GM12878 (cell line): ENCODE measurements around the gene MAL. TPM values are rescaled to one million over a fixed set of nuclear protein-coding genes. Genes with fewer than 3 reads are reported as not detected.

Experiments used
- ATAC-seq: fragments of 200-7000 bp; cut with Tn5 transposase; 3 replicates; pipeline ENCODE4 v1.9.1; 2020; ENCODE audit warnings: mild to moderate bottlenecking, moderate library complexity
- BruUV-seq: library from RNA; stranded (reverse); fragments of 400-500 nt; replicated peaks from 2 replicates; lab custom pipeline; 2021; lab: Mats Ljungman, UMichigan
- CTCF ChIA-PET: fragments of 300-600 bp; sonication (Branson Sonifier 250); formaldehyde crosslinking; extraction: SDS; loops from one replicate; lab custom pipeline; 2021; ENCODE audit warnings: inconsistent platforms; lab: Yijun Ruan, JAX
- POLR2A ChIA-PET: fragments of 350-600 bp; formaldehyde crosslinking; extraction: SDS; loops from one replicate; lab custom pipeline; 2021; ENCODE audit warnings: inconsistent platforms; lab: Charles Lee
- RAD21 ChIA-PET: fragments of 300-600 bp; sonication (Branson Sonifier 250); formaldehyde crosslinking; loops from one replicate; lab custom pipeline; 2023; ENCODE audit warnings: antibody characterized with exemption; ENCODE audit not compliant: unreplicated experiment; lab: Charles Lee
- SMC1A ChIA-PET: fragments of 300-600 bp; sonication (Branson Sonifier 250); formaldehyde crosslinking; loops from one replicate; lab custom pipeline; 2023; ENCODE audit not compliant: unreplicated experiment, uncharacterized antibody; lab: Charles Lee
- DNase-seq: peaks from one replicate; pipeline ENCODE4 v3.0.0-alpha.2; 2011; ENCODE audit warnings: low read depth, low spot score
- FAIRE-seq: peaks from 3 replicates; lab custom pipeline; 2011; peaks lifted over from hg19 to GRCh38; lab: Jason Lieb, UNC
- H2AFZ ChIP-seq: 2 replicates; pipeline ENCODE4 v1.6.0; 2011; ENCODE audit warnings: low read depth, low read length, control low read depth; ENCODE audit not compliant: control insufficient read depth
- H3K27ac ChIP-seq: 2 replicates; pipeline ENCODE4 v1.5.1; 2011; ENCODE audit warnings: control low read depth; ENCODE audit not compliant: control insufficient read depth, insufficient read depth
- H3K27me3 ChIP-seq, 2 experiments: replicated peaks in 1 of 2; 2 replicates each; pipeline versions ENCODE4 v1.6.0 to v1.6.1; 2011; ENCODE audit warnings: low read length in 1 of 2; ENCODE audit not compliant: control insufficient read depth in 2 of 2, insufficient read depth in 2 of 2
- H3K36me3 ChIP-seq, 2 experiments: 2 replicates each; pipeline ENCODE4 v1.5.1; 2011; ENCODE audit warnings: low read length in 1 of 2; ENCODE audit not compliant: control insufficient read depth in 2 of 2, insufficient read depth in 2 of 2
- H3K4me1 ChIP-seq: 2 replicates; pipeline ENCODE4 v1.6.1; 2011; ENCODE audit warnings: mild to moderate bottlenecking, low read length, moderate library complexity, mixed read lengths; ENCODE audit not compliant: control insufficient read depth, insufficient read depth
- H3K4me2 ChIP-seq: 2 replicates; pipeline ENCODE4 v1.6.0; 2011; ENCODE audit warnings: control low read depth; ENCODE audit not compliant: control insufficient read depth, insufficient read depth
- H3K4me3 ChIP-seq: fragments of 200-600 bp; sonication (generic); 2 replicates; pipeline ENCODE4 v1.5.1; 2016
- H3K79me2 ChIP-seq: 2 replicates; pipeline ENCODE4 v1.6.0; 2011; ENCODE audit warnings: low read length; ENCODE audit not compliant: control insufficient read depth, insufficient read depth
- H3K9ac ChIP-seq: 2 replicates; pipeline ENCODE4 v1.8.0; 2011; ENCODE audit warnings: low read length, control low read depth, mixed read lengths; ENCODE audit not compliant: control insufficient read depth, insufficient read depth
- H3K9me3 ChIP-seq: replicated peaks from 3 replicates; pipeline ENCODE4 v1.5.1; 2011; ENCODE audit warnings: mild to moderate bottlenecking, low read length; ENCODE audit not compliant: control insufficient read depth, insufficient read depth
- H4K20me1 ChIP-seq: 2 replicates; pipeline ENCODE4 v1.6.0; 2011; ENCODE audit not compliant: control insufficient read depth, insufficient read depth
- BMI1 ChIP-seq: fragments of 450-650 bp; IDR thresholded peaks from 2 replicates; pipeline ENCODE4 v1.6.1; 2016; ENCODE audit warnings: mild to moderate bottlenecking, moderate library complexity, borderline replicate concordance
- MEF2B ChIP-seq: fragments of 450-650 bp; IDR thresholded peaks from 2 replicates; pipeline ENCODE4 v1.6.1; 2018; ENCODE audit warnings: mild to moderate bottlenecking, moderate library complexity; ENCODE audit not compliant: partially characterized antibody, poor library complexity, severe bottlenecking
- WGBS: methylation state at CpG from one replicate; pipeline ENCODE4 v1.1.6; 2016; ENCODE audit warnings: low lambda C conversion rate; ENCODE audit not compliant: insufficient replicate concordance, insufficient coverage; ENCODE audit errors: missing lambda C conversion rate; 5-methylcytosine and 5-hydroxymethylcytosine counted together
- in situ Hi-C: fragments of 300-500 bp; cut with MboI; formaldehyde crosslinking; loops from 9 replicates; pipeline ENCODE4 v1.14.3; 2018; ENCODE audit warnings: mixed read lengths
- intact Hi-C: fragments of 100-400 bp; cut with micrococcal nuclease; formaldehyde crosslinking; loops from one replicate; pipeline ENCODE4 v1.14.2; 2022; ENCODE audit not compliant: unreplicated experiment
- polyA plus RNA-seq, 11 experiments: library from polyadenylated mRNA; depleted of rRNA in 4 of 11; unstranded in 6 of 11; stranded (reverse) in 5 of 11; fragments of >200 nt; fragmentation: Nextera tagmentation in 4 of 11; fragmentation: Illumina TruSeq in 1 of 11; extraction: Ambion mirVana in 4 of 11; extraction: Trizol in 1 of 11; gene quantifications; 1 replicate in 1 of 11; 2 replicates in 10 of 11; pipeline versions ENCODE4 v1.2.1 to v1.2.3, GENCODE V29; 2011 to 2016; ENCODE audit warnings: inconsistent platforms in 2 of 11, missing spikeins in 2 of 11, low read depth in 1 of 11
- total RNA-seq, 4 experiments: library from RNA; depleted of rRNA in 3 of 4; stranded (reverse); fragments of >200 nt in 3 of 4; fragmentation: Illumina TruSeq in 1 of 4; extraction: Trizol in 1 of 4; gene quantifications; 2 replicates each; pipeline versions ENCODE4 v1.2.1 to v1.2.3, GENCODE V29; 2013 to 2021
- TF ChIP-seq, protein P1 (sequence below): IDR thresholded peaks from 2 replicates; pipeline ENCODE4 v1.6.1; 2011; ENCODE audit warnings: low read depth, low read length, improper control_type of control experiment, borderline replicate concordance
- TF ChIP-seq, protein P2 (sequence below): fragments of 150-350 bp; IDR thresholded peaks from 2 replicates; pipeline ENCODE4 v1.6.1; 2014; ENCODE audit warnings: mild to moderate bottlenecking, low read depth, low read length

The MAL gene
- total and polyA plus RNA-seq, 10 of the 15 experiments (the other 5 are each of a cell fraction or from before 2014, with no cell fraction given) = 1.3 to 4.5 (median 1.7) TPM

DNA sequence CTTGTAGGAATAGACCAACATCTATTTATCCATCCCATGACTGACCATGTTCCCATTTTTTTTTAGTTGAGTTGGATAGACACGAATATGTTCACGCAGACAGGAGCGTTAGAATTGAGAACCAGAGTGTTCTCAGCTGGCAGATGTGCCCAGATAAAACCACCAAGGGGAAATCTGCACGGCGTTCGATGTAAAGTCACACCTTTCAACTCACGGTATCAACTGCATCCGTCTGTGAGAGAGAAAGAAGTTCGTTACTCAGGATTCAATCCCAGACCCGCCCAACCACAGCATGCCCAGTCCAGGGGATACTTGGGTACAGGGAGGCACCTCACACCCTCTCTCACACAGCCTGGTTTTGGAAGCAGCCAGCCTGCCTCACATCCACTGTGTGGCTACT lies 26.1 kb downstream of the MAL start:
- BruUV-seq = no TSS peak
- Histone ChIP-seq H3K27ac (peak overlapping the region; percentile 14; the same call in 1 of the 2 replicates), H3K9ac (no peak overlapping the region), H3K79me2 (no peaks in the 10 kb centered on the region), H3K27me3 (no peaks in the 10 kb centered on the region), H3K4me2 (no peak overlapping the region), H3K4me3 (no peak overlapping the region), H3K4me1 (peaks cover 35% of the 10 kb centered on the region)
- in situ Hi-C loops (no loop called here), intact Hi-C loops (no loop called here)
- WGBS = 75% methylated on average over 10 of the region's 10 CpGs
- no peak for FAIRE-seq
- ATAC-seq = no peak
- TF ChIP-seq BMI1 (no peak), MEF2B (no peak)
- TF ChIP-seq, protein P1, sequence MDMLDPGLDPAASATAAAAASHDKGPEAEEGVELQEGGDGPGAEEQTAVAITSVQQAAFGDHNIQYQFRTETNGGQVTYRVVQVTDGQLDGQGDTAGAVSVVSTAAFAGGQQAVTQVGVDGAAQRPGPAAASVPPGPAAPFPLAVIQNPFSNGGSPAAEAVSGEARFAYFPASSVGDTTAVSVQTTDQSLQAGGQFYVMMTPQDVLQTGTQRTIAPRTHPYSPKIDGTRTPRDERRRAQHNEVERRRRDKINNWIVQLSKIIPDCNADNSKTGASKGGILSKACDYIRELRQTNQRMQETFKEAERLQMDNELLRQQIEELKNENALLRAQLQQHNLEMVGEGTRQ = no peak
- TF ChIP-seq, protein P2, sequence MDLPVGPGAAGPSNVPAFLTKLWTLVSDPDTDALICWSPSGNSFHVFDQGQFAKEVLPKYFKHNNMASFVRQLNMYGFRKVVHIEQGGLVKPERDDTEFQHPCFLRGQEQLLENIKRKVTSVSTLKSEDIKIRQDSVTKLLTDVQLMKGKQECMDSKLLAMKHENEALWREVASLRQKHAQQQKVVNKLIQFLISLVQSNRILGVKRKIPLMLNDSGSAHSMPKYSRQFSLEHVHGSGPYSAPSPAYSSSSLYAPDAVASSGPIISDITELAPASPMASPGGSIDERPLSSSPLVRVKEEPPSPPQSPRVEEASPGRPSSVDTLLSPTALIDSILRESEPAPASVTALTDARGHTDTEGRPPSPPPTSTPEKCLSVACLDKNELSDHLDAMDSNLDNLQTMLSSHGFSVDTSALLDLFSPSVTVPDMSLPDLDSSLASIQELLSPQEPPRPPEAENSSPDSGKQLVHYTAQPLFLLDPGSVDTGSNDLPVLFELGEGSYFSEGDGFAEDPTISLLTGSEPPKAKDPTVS = no peak
- TF ChIP-seq, all 136 proteins: peak for 0
- RAD21 ChIA-PET = interaction anchor here (1.7 to 8.1 kb wide), 3 partner anchors 8 to 65 kb away, joined by 5 to 92 read pairs (median 34); partner anchors contain the start of gene MAL
- Histone ChIP-seq H4K20me1 (no peaks in the 10 kb centered on the region), H3K36me3 (no peaks in the 10 kb centered on the region), H2AFZ (no peak overlapping the region), H3K9me3 (no peaks in the 10 kb centered on the region)
- DNase-seq = no peak
- POLR2A ChIA-PET = interaction anchor here (1.4 kb wide), 1 partner anchor 27 kb away, joined by 3 read pairs; no protein-coding TSS in a partner anchor
- SMC1A ChIA-PET = interaction anchor here (0.8 to 7.8 kb wide), 5 partner anchors 10 to 28 kb away, joined by 3 to 94 read pairs (median 9); partner anchors contain the start of gene MAL
- CTCF ChIA-PET = interaction anchor here (1.1 to 7.9 kb wide), 6 partner anchors 8 to 28 kb away, joined by 3 to 134 read pairs (median 24); partner anchors contain the start of gene MAL
